Effector memory CD8-positive, alpha-beta T cell (primary cell): Measurements from ENCODE around the gene SPARC.
"Not testable (repeated sequence)": the region's sequence is repeated elsewhere in the genome, so short reads cannot be mapped to it uniquely, and the experiment has no call there.

Experiments
- ATAC-seq: fragments of 150-1000 bp; cut with Tn5 transposase; replicated peaks from 2 replicates; pipeline ENCODE4 v1.10.0; 2021; ENCODE audit warnings: mild to moderate bottlenecking, moderate library complexity
- DNase-seq, 3 experiments: peaks; one replicate each; pipeline ENCODE4 v3.0.0; 2021
- H3K27ac Mint-ChIP-seq, 2 donors: one replicate each; pipeline ENCODE4 v1.8.0; 2022; ENCODE audit warnings: mild to moderate bottlenecking in 2 of 2, mixed read lengths in 2 of 2, moderate library complexity in 2 of 2
- H3K27me3 Mint-ChIP-seq, 2 donors: one replicate each; pipeline ENCODE4 v1.8.0; 2022; ENCODE audit warnings: mixed read lengths in 2 of 2
- H3K36me3 Mint-ChIP-seq: one replicate; pipeline ENCODE4 v1.8.0; 2022; ENCODE audit warnings: mild to moderate bottlenecking, moderate library complexity, mixed read lengths; ENCODE audit not compliant: insufficient read depth
- H3K4me1 Mint-ChIP-seq, 2 donors: one replicate each; pipeline ENCODE4 v1.8.0; 2022; ENCODE audit warnings: low read depth in 2 of 2, mixed read lengths in 2 of 2
- H3K4me3 Mint-ChIP-seq, 2 donors: one replicate each; pipeline ENCODE4 v1.8.0; 2022; ENCODE audit warnings: mild to moderate bottlenecking in 2 of 2, mixed read lengths in 2 of 2, moderate library complexity in 2 of 2
- H3K9me3 Mint-ChIP-seq, 2 donors: one replicate each; pipeline ENCODE4 v1.8.0; 2022; ENCODE audit warnings: mixed read lengths in 2 of 2

SPARC gene

DNA sequence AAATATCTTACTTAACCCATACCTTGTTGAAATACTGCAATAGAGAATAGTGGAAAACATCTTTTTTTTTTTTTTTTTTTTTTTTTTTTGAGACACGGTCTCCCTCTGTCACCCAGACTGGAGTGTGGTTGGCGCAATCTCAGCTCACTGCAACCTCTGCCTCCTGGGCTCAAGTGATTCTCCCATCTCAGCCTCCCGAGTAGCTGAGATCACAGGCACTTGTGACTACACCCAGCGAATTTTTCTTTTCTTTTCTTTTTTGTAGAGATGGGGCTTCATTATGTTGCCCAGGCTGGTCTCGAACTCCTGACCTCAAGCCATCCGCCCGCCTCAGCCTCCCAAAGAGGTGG is 6.6 kb downstream of the SPARC start:
- ATAC-seq, H3K27ac Mint-ChIP-seq, H3K4me3 Mint-ChIP-seq, H3K9me3 Mint-ChIP-seq, DNase-seq, H3K4me1 Mint-ChIP-seq, H3K36me3 Mint-ChIP-seq: not testable (repeated sequence)
- peaks cover 29 to 38% of the 10 kb centered on the region in 2 donors for H3K27me3 Mint-ChIP-seq

DNA sequence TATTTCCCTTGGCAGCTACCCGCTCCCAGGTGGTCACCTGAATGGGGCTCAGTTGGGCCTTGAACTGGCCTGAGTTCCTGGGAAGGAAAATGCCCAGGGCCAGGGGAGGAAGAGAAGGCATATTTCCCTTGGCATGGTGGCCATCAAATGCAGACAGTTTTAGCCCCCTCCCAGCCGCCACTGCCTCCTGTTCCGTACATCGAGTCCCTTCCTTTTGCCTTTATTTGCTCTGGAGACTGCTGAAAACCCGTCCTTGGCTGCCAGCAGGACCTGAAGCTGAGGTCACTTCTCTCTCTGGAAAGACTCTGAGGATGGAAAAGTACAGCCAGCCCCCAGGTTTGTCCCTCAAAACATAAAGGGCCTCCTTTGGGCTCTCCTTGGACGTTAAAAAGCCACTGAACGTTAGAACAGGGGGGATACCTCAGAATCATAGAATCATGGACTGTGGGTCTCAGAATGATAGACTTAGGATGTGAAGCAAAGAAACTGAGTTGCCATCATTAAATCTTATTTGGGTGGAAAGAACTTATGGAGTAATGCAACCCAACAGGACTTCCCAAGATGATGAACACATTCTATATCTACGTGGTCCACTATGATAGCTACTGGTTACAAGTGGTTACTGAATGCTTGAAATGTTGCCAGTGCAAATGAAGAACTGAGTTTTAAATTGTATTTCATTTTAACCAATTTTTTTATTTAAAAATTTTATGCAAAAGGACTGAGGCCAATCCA is 7.1 kb downstream of the SPARC start:
- H3K4me3 Mint-ChIP-seq = no peak overlapping the region
- no peak for ATAC-seq
- no peaks in the 10 kb centered on the region for H3K9me3 Mint-ChIP-seq
- H3K36me3 Mint-ChIP-seq = no peaks in the 10 kb centered on the region
- no peaks in the 10 kb centered on the region for H3K4me1 Mint-ChIP-seq
- H3K27ac Mint-ChIP-seq = no peak overlapping the region
- DNase-seq = no peak
- H3K27me3 Mint-ChIP-seq = peaks cover 23 to 33% of the 10 kb centered on the region in 2 donors

DNA sequence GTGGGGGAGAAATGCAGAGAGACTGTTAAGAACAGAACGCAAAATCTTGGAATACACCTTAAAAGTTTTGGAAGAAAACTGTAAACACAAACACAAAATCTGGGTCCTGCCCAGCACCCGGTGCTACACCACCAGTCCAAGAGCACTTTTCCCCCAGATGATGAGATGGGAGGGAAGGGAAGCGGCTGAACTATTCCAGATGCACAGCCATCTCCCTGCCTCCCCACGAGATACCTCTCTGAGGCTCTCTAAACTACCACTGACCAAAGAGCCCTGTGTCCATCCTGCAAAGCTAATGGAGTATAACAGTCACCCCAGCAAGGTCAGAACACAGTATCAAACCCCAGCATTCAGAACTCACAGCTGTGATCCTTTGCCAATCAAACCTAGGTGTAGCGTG is 8.0 kb downstream of the SPARC start:
- peaks cover 17 to 25% of the 10 kb centered on the region in 2 donors for H3K27me3 Mint-ChIP-seq
- no peak overlapping the region for H3K4me3 Mint-ChIP-seq
- DNase-seq (no peak), ATAC-seq (no peak)
- no peaks in the 10 kb centered on the region for H3K9me3 Mint-ChIP-seq
- H3K27ac Mint-ChIP-seq = no peak overlapping the region
- H3K4me1 Mint-ChIP-seq = no peaks in the 10 kb centered on the region
- H3K36me3 Mint-ChIP-seq = no peaks in the 10 kb centered on the region

DNA sequence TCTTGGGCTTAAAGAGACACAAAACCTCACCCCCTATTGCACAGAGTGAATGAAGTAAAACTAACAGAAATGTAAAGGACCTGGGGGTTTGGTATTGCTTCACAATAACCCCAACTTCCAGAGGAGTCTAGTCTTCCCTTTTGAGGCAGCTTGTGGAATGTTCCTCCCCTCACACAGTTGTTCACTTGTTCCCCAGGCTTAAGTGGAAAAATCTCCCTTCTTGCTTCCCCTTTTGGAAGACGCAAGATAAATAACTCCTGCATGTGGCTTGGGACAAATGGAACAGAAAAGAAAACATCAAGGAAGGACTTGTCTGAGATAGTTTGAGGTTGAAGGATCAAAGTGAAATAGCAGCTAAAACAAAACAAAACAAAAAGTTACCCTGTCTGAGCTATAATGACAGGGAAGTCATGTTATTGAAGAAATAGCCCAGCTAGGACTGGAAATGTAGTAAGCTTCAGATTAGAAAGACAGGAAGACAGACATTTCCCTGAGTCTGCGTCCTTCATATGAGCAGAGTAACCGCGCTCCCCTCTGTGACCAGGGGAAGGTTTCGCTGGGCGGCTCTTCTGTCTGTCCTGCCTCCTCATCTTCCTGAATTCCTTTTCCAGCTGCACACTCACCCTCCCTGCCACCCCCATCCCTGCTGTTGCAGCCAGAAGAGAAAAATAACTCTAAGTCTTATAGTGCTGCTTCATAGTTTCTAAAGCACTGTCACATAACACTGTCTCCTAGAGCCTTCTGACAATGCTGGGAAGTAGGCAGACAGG is 8.8 kb downstream of the SPARC start:
- Mint-ChIP-seq H3K9me3 (no peaks in the 10 kb centered on the region), H3K27ac (no peak overlapping the region), H3K36me3 (no peaks in the 10 kb centered on the region), H3K27me3 (peaks cover 18 to 23% of the 10 kb centered on the region in 2 donors), H3K4me1 (no peaks in the 10 kb centered on the region), H3K4me3 (no peak overlapping the region)
- DNase-seq = no peak
- ATAC-seq = no peak

DNA sequence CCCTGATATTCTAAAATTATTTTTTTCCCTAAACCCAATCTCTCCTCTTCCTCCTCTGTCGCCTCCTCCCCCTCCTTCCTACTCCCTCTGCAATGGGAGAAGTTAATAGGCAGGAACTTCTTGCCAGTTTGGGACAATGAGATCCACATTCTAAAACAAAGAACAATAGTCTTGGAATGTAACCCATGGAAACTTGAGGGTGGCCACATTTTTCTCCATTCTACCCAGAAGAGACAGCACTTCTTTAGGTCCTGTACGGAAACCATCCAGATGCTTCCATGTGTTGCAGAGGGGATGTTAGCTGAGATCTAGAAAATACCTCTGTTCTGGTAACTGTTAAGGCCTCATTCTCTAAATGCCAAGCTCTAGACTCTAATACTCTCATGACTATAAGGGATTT is 10.0 kb downstream of the SPARC start:
- Mint-ChIP-seq H3K27me3 (peaks cover 18 to 30% of the 10 kb centered on the region in 2 donors), H3K4me3 (no peak overlapping the region), H3K36me3 (no peaks in the 10 kb centered on the region), H3K4me1 (no peaks in the 10 kb centered on the region), H3K9me3 (no peaks in the 10 kb centered on the region), H3K27ac (no peak overlapping the region)
- DNase-seq = no peak
- ATAC-seq = no peak

DNA sequence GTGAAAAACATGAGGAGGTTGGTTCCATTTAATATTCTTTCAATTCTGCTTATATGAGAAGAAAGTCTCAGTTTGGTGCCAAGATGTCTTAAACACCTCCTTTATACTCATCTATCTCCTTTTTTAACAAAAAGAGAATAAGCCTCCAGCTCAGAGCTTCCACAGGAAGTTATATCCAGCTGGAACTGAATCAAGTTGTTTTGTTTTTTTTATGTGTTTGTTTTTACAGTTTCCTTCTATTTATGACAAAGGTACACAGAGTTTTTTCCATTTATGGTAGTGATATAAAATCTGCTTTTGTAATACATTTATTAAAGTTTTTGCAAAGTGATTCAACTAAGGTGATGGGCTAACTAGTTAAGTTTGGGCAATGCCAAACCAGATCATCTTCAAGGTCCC is 10.4 kb downstream of the SPARC start:
- Mint-ChIP-seq H3K27ac (no peak overlapping the region), H3K9me3 (no peaks in the 10 kb centered on the region), H3K36me3 (no peaks in the 10 kb centered on the region), H3K27me3 (peaks cover 18 to 34% of the 10 kb centered on the region in 2 donors), H3K4me1 (no peaks in the 10 kb centered on the region), H3K4me3 (no peak overlapping the region)
- ATAC-seq (no peak), DNase-seq (no peak)

DNA sequence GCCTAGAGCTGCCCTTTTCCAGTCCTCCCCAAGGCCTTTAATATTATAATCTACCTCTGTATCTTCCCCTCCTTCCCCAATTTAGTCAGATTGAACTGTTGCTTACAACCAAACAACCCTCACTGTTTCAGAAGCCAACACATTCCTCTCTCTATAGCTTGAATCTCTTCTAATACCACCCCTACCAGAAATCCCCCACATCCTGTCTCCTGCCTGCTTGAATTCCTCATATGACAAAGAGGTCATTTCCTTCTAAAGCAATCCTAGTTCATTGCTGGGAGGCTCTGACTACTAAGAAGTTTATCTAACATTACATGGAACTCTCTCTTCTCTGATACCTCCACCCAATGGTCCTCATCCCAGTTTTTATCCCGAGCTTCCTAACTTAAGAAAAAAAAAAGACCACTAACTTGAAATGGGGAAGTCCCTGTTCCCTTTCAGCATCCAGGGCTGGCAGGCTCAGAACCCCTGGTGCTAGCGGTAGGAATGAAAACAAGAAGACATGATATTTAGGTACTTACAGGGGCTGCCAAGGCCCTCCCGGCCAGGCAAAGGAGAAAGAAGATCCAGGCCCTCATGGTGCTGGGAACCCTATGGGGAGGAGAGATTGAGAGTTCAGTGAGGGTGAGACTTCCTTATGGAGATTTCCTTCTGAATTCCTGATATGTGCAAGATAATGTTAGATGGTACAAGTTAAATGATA is 11.0 kb downstream of the SPARC start:
- DNase-seq (no peak), ATAC-seq (no peak)
- no peaks in the 10 kb centered on the region for H3K9me3 Mint-ChIP-seq
- H3K27me3 Mint-ChIP-seq = peaks cover 18 to 40% of the 10 kb centered on the region in 2 donors
- H3K36me3 Mint-ChIP-seq = no peaks in the 10 kb centered on the region
- no peak overlapping the region for H3K27ac Mint-ChIP-seq
- H3K4me3 Mint-ChIP-seq = no peak overlapping the region
- H3K4me1 Mint-ChIP-seq = no peaks in the 10 kb centered on the region

DNA sequence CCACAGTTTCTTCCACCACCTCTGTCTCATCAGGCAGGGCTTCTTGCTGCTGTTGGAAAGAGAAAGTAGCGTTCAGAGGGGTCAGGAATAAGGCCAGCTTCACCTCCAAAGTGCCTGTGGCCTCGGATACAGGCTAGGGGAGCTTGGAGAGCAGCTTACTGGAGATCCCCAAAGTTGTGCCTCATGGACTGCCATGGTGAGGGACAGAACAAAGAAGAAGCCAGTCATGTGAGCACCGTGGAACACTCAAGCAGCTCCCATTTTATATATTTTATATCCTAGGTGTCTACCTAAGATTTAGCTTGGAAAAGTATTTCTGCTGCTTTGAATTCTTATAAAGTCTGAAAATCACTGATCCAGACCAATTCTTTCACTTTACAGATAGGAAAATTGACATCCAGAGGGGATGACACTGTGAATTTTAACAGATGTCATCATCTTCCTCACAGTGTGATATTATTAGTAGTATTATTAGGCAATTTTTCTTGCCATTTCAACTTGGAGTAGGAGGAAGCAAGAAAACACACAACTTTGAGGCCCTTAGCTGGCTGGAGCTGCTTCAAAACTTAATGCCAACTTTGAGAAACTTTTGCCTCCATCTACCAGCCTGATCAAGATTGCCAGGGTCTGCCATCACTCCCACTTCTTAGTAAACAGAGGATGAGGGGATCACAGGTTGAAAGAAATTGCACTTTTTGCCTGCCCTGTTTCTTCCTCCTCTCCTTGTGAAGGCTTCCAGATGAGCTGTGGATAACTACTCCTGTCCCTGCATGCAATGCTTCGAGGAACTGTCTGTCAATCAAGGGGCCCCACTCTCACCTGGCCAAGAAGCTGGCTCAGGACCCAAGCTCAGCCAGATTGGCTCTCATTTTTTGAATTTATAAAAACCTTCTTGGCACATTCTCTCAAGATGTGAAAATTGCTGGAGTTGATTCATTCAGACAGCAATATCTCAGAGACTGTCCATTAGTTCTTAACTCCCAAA is 11.8 kb downstream of the SPARC start:
- Mint-ChIP-seq H3K27me3 (peaks cover 18 to 47% of the 10 kb centered on the region in 2 donors), H3K9me3 (no peaks in the 10 kb centered on the region), H3K4me3 (no peak overlapping the region), H3K4me1 (no peaks in the 10 kb centered on the region), H3K27ac (no peak overlapping the region), H3K36me3 (no peaks in the 10 kb centered on the region)
- ATAC-seq (no peak), DNase-seq (no peak)

DNA sequence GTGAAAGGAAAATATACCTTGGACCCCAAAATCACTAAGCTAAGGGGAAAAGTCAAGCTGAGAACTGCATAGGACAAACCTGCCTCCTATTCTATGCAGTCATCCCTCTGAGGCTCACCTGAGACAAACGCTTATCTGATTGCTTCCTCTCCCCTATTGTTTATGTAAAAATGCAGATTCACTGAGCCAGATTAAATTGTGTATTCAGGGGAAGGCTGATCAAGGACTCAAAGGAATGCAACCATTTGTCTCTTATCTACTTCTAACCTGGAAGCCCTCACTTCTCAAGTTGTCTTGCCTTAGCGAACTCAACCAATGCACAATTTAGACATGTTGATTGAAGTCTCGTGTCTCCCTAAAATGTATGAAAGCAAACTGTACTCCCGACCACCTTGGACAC is 13.3 kb downstream of the SPARC start:
- Mint-ChIP-seq H3K36me3 (no peaks in the 10 kb centered on the region), H3K27ac (no peak overlapping the region), H3K4me1 (no peaks in the 10 kb centered on the region), H3K27me3 (peaks cover 9 to 49% of the 10 kb centered on the region in 2 donors), H3K4me3 (no peak overlapping the region), H3K9me3 (no peaks in the 10 kb centered on the region)
- ATAC-seq = no peak
- DNase-seq = no peak

DNA sequence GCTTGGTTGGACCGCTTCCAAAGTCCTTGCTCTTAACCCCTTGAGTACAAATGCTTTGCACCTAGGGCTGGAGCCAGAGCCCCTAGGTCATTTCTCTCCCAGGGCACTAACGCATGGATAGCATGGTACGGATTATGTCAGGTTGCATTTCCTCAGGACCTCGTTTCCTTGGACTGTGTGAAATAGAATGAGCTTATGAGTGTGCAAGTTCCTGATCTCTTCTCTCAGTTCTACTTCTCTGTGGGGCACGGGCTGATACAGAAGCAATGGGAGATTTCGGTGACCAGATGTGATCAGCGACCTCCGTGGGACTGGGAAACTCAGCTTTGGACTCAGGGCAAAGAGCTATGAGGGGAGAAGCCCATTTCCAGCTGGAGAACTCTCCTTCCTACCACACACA is 14.2 kb downstream of the SPARC start:
- H3K27me3 Mint-ChIP-seq = peaks cover 8 to 52% of the 10 kb centered on the region in 2 donors
- H3K4me3 Mint-ChIP-seq = no peak overlapping the region
- no peaks in the 10 kb centered on the region for H3K9me3 Mint-ChIP-seq
- H3K4me1 Mint-ChIP-seq = no peaks in the 10 kb centered on the region
- H3K36me3 Mint-ChIP-seq = no peaks in the 10 kb centered on the region
- DNase-seq (no peak), ATAC-seq (no peak)
- H3K27ac Mint-ChIP-seq = no peak overlapping the region

DNA sequence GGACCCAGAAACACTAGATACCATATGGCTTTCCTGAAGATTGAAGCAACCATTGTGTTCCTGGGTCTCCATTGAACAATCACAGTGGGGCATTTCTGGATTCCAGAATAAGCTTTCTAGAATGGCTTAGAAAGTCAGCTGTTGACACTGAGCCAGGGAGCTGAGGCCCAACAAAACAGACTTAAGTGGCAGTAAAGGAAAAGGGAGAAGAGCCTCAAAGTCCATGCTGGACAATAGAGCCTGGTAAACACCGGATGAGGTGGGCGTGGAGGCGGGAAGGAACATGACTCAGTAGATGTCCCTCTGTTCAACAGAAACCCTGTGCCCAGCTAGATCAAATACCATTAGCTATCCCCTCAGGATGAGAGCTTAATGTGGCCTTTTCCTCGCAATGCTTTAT is 14.8 kb downstream of the SPARC start:
- Mint-ChIP-seq H3K27me3 (peaks cover 8 to 49% of the 10 kb centered on the region in 2 donors), H3K36me3 (no peaks in the 10 kb centered on the region), H3K9me3 (no peaks in the 10 kb centered on the region), H3K4me3 (no peak overlapping the region), H3K4me1 (no peaks in the 10 kb centered on the region), H3K27ac (no peak overlapping the region)
- ATAC-seq = no peak
- DNase-seq = no peak

DNA sequence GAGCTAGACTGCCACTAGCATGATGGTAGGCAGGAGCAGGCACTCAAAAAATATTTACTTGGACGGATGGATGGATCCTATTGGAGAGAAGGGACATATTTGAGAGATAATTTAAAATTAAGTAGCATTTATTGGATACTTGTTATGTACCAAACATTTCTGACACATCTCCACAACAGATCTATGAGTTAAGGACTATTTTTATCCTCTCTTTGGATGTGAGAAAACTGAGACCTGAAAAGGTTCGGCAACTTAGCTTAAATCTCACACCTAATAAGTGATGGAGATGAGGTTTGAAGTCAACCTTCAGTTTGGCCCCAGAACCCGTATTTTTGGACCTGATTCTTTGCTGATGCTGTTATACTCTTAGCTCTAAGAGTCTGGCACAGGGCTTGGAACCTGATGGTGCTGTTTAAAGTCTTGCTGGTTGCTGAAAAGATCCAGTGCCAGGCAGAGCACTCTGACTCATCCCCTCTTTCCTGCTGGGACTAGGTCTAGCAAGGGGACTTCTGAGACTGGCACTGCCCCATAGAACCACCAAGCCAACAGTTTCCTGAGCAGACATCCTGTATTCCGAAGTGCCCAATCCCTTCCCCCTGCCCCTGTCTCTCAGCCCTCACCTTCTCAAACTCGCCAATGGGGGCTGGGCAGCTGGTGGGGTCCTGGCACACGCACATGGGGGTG is 15.6 kb downstream of the SPARC start:
- Mint-ChIP-seq H3K27me3 (peaks cover 8 to 44% of the 10 kb centered on the region in 2 donors), H3K27ac (no peak overlapping the region), H3K36me3 (no peaks in the 10 kb centered on the region), H3K4me1 (no peaks in the 10 kb centered on the region), H3K4me3 (no peak overlapping the region), H3K9me3 (no peaks in the 10 kb centered on the region)
- ATAC-seq (no peak), DNase-seq (no peak)
